ENCODE measurements around the gene ADAMTS6.

DNA sequence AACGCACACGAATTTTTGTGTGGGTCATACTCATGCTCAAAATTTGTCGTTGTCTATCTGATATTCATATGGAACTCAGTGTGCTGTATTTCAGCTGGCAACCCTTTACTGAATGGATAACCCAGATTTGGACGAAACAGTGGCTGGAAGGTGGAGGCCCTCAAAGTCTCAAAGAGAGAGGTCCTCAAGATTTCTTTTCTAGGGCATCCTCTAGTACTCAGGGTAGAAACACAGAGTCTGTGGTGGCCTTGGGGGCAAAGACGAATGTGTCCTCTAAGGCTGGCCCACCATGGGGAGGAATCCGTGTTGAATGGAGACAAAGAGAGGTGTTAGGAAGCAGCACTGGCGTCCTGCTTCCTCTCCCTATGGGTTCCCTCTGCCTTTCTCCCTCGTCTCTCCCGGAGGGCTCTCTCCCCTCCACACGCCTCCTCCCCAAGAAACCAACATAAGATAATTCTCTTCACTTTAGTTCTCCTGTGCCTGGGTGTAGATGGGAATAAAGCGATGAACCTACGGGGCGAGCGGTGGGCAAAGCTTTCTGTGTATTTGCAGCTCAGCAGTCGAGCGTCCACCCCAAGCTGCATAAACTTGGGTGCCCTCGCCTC lies 379.2 kb downstream of the ADAMTS6 start:
- no peak for TF ChIP-seq CTCF (IDR thresholded peaks at IDR 0.05)
- no peak for TF ChIP-seq POLR2A (IDR thresholded peaks at IDR 0.05)

Data from esophagus squamous epithelium (tissue), 4 donors.